Measurements from ENCODE around the gene HS3ST1. TPM values are rescaled to one million over a fixed set of nuclear protein-coding genes. Genes with fewer than 3 reads are reported as not detected.

The HS3ST1 gene
- total RNA-seq, 1 experiment from 2014 or later, result 80.8 TPM

DNA sequence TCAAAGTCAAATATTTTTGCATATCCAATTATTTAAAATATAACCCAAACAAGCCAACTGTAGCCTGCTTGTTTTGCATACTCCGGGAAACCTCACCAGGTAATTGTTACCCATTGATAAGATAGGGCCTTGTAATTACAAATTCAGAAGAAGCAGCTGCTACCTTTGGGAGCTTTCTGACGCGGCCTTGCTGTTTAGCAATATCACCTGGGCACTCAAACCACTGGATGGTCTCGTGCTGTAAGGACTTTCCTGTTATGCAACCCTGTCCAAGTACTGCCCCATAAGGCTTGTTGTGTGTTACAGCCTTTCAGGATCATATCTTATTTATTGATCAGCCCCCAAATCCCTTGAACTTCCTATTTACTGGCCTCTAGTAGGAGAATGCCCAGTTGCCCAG, 52.1 kb downstream of the HS3ST1 start:
- Mint-ChIP-seq H3K27ac (ENCODE audit: unreplicated experiment) (no peak overlapping the region), H3K27me3 (ENCODE audit: unreplicated experiment) (no peaks in the 10 kb centered on the region), H3K4me3 (ENCODE audit: low read depth, unreplicated experiment) (no peak overlapping the region), H3K36me3 (ENCODE audit: insufficient read depth, unreplicated experiment) (no peaks in the 10 kb centered on the region), H3K9me3 (ENCODE audit: low read depth, unreplicated experiment) (no peaks in the 10 kb centered on the region), H3K4me1 (ENCODE audit: low read depth, unreplicated experiment) (no peaks in the 10 kb centered on the region)
- TF ChIP-seq, protein P1, sequence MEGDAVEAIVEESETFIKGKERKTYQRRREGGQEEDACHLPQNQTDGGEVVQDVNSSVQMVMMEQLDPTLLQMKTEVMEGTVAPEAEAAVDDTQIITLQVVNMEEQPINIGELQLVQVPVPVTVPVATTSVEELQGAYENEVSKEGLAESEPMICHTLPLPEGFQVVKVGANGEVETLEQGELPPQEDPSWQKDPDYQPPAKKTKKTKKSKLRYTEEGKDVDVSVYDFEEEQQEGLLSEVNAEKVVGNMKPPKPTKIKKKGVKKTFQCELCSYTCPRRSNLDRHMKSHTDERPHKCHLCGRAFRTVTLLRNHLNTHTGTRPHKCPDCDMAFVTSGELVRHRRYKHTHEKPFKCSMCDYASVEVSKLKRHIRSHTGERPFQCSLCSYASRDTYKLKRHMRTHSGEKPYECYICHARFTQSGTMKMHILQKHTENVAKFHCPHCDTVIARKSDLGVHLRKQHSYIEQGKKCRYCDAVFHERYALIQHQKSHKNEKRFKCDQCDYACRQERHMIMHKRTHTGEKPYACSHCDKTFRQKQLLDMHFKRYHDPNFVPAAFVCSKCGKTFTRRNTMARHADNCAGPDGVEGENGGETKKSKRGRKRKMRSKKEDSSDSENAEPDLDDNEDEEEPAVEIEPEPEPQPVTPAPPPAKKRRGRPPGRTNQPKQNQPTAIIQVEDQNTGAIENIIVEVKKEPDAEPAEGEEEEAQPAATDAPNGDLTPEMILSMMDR (IDR thresholded peaks at IDR 0.05; ENCODE audit: unreplicated experiment), result no peak
- intact Hi-C loops (cut with micrococcal nuclease; ENCODE audit: unreplicated experiment), result no loop called here
- no peak for DNase-seq
- CTCF ChIA-PET, result no interaction called here
- no TSS peak for BruUV-seq (replicated peaks)

DNA sequence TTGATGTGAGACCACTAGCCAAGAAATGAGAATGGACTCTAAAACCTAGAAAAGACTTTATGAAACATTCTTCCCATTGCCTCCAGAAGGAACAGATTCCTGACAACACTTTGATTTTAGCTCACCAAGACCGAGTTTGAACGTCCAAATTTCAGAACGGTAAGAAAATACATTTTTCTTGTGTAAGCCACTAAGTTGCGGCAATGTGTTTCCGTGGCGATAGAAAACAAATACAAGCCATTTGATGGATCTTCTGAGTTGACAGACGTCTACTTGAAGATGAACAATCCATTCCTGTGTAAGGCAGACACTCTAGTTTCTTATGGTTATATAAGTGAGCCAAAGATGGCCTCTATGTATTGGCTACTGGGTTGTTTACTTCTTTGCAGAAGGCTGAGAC, 52.5 kb downstream of the HS3ST1 start:
- no peaks in the 10 kb centered on the region for H3K27me3 Mint-ChIP-seq (ENCODE audit: unreplicated experiment)
- TF ChIP-seq, protein P1 (IDR thresholded peaks at IDR 0.05; ENCODE audit: unreplicated experiment), result no peak
- H3K4me1 Mint-ChIP-seq (ENCODE audit: low read depth, unreplicated experiment), result no peaks in the 10 kb centered on the region
- no peaks in the 10 kb centered on the region for H3K36me3 Mint-ChIP-seq (ENCODE audit: insufficient read depth, unreplicated experiment)
- H3K9me3 Mint-ChIP-seq (ENCODE audit: low read depth, unreplicated experiment), result no peaks in the 10 kb centered on the region
- CTCF ChIA-PET, result no interaction called here
- intact Hi-C loops (cut with micrococcal nuclease; ENCODE audit: unreplicated experiment), result no loop called here
- no peak overlapping the region for H3K27ac Mint-ChIP-seq (ENCODE audit: unreplicated experiment)
- H3K4me3 Mint-ChIP-seq (ENCODE audit: low read depth, unreplicated experiment), result no peak overlapping the region
- no TSS peak for BruUV-seq (replicated peaks)
- no peak for DNase-seq

DNA sequence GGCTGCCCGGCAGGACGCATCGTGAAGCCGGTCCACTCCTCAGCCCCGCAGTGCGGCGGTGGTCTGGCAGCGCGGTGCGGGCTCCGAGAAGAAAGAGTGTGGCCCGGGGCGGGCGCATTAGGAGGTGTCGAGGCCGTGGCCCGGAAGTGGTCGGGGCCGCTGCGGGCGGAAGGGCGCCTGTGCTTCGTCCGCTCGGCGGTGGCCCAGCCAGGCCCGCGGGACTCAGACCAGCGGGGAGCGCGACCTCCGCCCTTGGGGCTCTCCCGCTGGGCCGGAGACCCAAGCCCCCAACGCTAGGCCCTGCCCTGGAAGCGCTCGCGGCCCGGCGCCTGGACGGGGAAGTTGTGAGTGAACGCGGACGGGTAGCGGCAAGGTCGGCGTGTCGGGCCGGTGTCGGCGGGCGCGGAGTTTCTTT, 60.0 kb downstream of the HS3ST1 start:
- H3K4me1 Mint-ChIP-seq (ENCODE audit: low read depth, unreplicated experiment), result no peaks in the 10 kb centered on the region
- H3K27ac Mint-ChIP-seq (ENCODE audit: unreplicated experiment), result no peak overlapping the region
- no peak for DNase-seq
- H3K27me3 Mint-ChIP-seq (ENCODE audit: unreplicated experiment), result no peaks in the 10 kb centered on the region
- BruUV-seq (replicated peaks), result no TSS peak
- CTCF ChIA-PET, result no interaction called here
- H3K36me3 Mint-ChIP-seq (ENCODE audit: insufficient read depth, unreplicated experiment), result no peaks in the 10 kb centered on the region
- intact Hi-C loops (cut with micrococcal nuclease; ENCODE audit: unreplicated experiment), result no loop called here
- no peaks in the 10 kb centered on the region for H3K9me3 Mint-ChIP-seq (ENCODE audit: low read depth, unreplicated experiment)
- TF ChIP-seq, protein P1 (IDR thresholded peaks at IDR 0.05; ENCODE audit: unreplicated experiment), result no peak
- no peak overlapping the region for H3K4me3 Mint-ChIP-seq (ENCODE audit: low read depth, unreplicated experiment)

DNA sequence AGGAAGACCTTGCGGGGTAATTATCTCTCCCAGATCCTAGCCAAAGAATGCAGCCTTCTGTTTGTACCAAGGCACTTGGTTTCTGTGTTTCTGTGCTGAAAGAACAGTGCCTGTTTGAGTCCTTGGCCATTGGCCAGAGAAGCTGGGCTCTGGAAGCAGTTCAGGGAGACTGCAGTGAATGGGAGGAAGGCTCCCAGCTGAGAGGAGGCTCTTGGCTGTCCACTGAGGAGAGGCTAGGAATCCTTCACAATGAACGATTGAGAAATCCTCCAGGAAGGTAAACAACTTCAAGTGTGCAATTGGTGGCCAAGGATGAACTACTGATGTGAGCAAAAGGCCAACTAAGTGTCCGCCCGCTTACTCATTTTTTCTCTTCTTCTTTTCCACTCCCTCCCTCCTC, 61.3 kb downstream of the HS3ST1 start:
- TF ChIP-seq, protein P1 (IDR thresholded peaks at IDR 0.05; ENCODE audit: unreplicated experiment), result no peak
- Mint-ChIP-seq H3K27me3 (ENCODE audit: unreplicated experiment) (no peaks in the 10 kb centered on the region), H3K9me3 (ENCODE audit: low read depth, unreplicated experiment) (no peaks in the 10 kb centered on the region), H3K4me3 (ENCODE audit: low read depth, unreplicated experiment) (no peak overlapping the region), H3K27ac (ENCODE audit: unreplicated experiment) (no peak overlapping the region), H3K4me1 (ENCODE audit: low read depth, unreplicated experiment) (no peaks in the 10 kb centered on the region), H3K36me3 (ENCODE audit: insufficient read depth, unreplicated experiment) (no peaks in the 10 kb centered on the region)
- CTCF ChIA-PET, result no interaction called here
- DNase-seq, result no peak
- intact Hi-C loops (cut with micrococcal nuclease; ENCODE audit: unreplicated experiment), result no loop called here
- no TSS peak for BruUV-seq (replicated peaks)

DNA sequence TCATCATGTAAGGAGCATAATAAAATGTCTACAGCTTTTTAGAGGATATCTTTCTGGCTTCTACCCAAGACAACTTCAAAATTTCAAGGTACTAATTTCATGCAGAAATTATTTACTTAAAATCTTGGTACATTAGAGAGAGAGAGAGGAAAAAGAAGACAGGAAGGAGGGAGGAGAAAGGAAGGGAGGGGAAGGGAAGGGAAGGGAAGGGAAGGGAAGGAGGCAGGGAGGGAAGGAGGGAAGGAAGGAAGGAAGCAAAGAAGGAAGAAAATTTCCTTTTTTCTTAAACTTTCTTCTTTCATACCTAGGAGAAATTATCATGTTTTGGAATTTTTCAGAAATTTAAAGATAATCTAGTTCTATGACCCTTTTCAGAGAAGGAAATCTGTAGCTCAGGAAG, 61.8 kb downstream of the HS3ST1 start:
- CTCF ChIA-PET, result no interaction called here
- no TSS peak for BruUV-seq (replicated peaks)
- no peak overlapping the region for H3K27ac Mint-ChIP-seq (ENCODE audit: unreplicated experiment)
- TF ChIP-seq, protein P1 (IDR thresholded peaks at IDR 0.05; ENCODE audit: unreplicated experiment), result no peak
- H3K4me3 Mint-ChIP-seq (ENCODE audit: low read depth, unreplicated experiment), result no peak overlapping the region
- no peaks in the 10 kb centered on the region for H3K9me3 Mint-ChIP-seq (ENCODE audit: low read depth, unreplicated experiment)
- no peaks in the 10 kb centered on the region for H3K36me3 Mint-ChIP-seq (ENCODE audit: insufficient read depth, unreplicated experiment)
- H3K27me3 Mint-ChIP-seq (ENCODE audit: unreplicated experiment), result no peaks in the 10 kb centered on the region
- no peaks in the 10 kb centered on the region for H3K4me1 Mint-ChIP-seq (ENCODE audit: low read depth, unreplicated experiment)
- DNase-seq, result no peak
- intact Hi-C loops (cut with micrococcal nuclease; ENCODE audit: unreplicated experiment), result no loop called here
